BE2C (cell line): ENCODE data around the gene SLC5A5. TPM values are rescaled to one million over a fixed set of nuclear protein-coding genes. Genes with fewer than 3 reads are reported as not detected.

Experiments used
- DNase-seq: peaks from one replicate; pipeline ENCODE4 v3.0.0-alpha.2; 2020
- H3K27me3 ChIP-seq: fragments of 250-450 bp; sonication (Bioruptor Pico); 2 replicates; pipeline ENCODE4 v1.5.1; 2020; ENCODE audit warnings: mild to moderate bottlenecking
- H3K36me3 ChIP-seq: fragments of 250-450 bp; sonication (Bioruptor Pico); 2 replicates; pipeline ENCODE4 v1.5.1; 2020; ENCODE audit warnings: mild to moderate bottlenecking
- H3K4me1 ChIP-seq: fragments of 250-450 bp; sonication (Bioruptor Pico); 2 replicates; pipeline ENCODE4 v1.5.1; 2020
- H3K4me3 ChIP-seq: 2 replicates; pipeline ENCODE4 v1.5.1; 2011; ENCODE audit warnings: low read depth, low read length
- H3K9me3 ChIP-seq: fragments of 250-450 bp; sonication (Bioruptor Pico); 2 replicates; pipeline ENCODE4 v1.5.1; 2020
- polyA plus RNA-seq: library from polyadenylated mRNA; unstranded; fragments of >200 nt; gene quantifications from one replicate; pipeline ENCODE4 v1.2.1, GENCODE V29; 2012; ENCODE audit warnings: low read depth, missing spikeins; ENCODE audit not compliant: insufficient read length, insufficient read depth
- TF ChIP-seq, protein P1 (sequence below): IDR thresholded peaks from 2 replicates; pipeline ENCODE4 v1.5.1; 2012; ENCODE audit warnings: mild to moderate bottlenecking, low read depth, low read length

SLC5A5 gene
- polyA plus RNA-seq = not detected

GRCh38 chr19:17871878-17872250 lies at the start of gene SLC5A5:
Gene SLC5A5, plus strand, starts transcription at chr19:17871945. Its CDS starts 375 bp downstream, at chr19:17872320.
- TF ChIP-seq, protein P1, sequence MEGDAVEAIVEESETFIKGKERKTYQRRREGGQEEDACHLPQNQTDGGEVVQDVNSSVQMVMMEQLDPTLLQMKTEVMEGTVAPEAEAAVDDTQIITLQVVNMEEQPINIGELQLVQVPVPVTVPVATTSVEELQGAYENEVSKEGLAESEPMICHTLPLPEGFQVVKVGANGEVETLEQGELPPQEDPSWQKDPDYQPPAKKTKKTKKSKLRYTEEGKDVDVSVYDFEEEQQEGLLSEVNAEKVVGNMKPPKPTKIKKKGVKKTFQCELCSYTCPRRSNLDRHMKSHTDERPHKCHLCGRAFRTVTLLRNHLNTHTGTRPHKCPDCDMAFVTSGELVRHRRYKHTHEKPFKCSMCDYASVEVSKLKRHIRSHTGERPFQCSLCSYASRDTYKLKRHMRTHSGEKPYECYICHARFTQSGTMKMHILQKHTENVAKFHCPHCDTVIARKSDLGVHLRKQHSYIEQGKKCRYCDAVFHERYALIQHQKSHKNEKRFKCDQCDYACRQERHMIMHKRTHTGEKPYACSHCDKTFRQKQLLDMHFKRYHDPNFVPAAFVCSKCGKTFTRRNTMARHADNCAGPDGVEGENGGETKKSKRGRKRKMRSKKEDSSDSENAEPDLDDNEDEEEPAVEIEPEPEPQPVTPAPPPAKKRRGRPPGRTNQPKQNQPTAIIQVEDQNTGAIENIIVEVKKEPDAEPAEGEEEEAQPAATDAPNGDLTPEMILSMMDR = no peak
- no peaks in the 10 kb centered on the region for H3K9me3 ChIP-seq
- peaks cover 61% of the 10 kb centered on the region for H3K27me3 ChIP-seq
- H3K4me3 ChIP-seq = no peak within 1 kb of the TSS
- H3K4me1 ChIP-seq = no peaks in the 10 kb centered on the region
- H3K36me3 ChIP-seq = no peaks in the 10 kb centered on the region
- DNase-seq = no peak

- DNase-seq = no peak
- H3K4me1 ChIP-seq = no peaks in the 10 kb centered on the region
- no peaks in the 10 kb centered on the region for H3K9me3 ChIP-seq
- no peaks in the 10 kb centered on the region for H3K27me3 ChIP-seq
- TF ChIP-seq, protein P1 = no peak
- no peaks in the 10 kb centered on the region for H3K36me3 ChIP-seq
- H3K4me3 ChIP-seq = no peak overlapping the region
These were observed 47.4 kb upstream of the SLC5A5 start for GRCh38 chr19:17824339-17824738.

DNA sequence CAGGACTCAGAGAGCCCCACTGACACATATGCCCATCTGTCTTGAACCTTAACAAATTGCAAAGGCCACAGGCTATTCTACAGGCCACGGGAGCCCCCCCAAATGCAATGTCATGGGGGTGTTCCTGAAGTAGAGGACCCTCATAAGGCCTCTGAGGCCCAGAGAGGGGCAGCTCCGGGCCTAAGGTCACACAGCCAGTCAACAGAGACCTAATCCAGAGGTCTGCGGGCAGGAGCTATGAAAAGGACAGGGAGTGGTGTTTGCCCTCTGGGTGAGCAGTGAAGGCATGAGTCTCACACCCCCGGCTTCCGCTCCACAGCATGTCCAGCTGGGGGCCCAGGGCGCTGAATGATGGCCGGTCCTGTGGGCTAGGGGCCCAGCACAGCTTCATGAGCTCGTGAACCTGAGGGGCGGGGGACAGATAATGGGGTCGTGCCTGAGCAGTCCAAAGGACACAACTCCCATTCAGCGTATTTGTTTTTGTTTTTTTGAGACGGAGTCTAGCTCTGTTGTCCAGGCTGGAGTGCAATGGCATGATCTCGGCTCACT lies 45.2 kb upstream of the SLC5A5 start:
- TF ChIP-seq, protein P1 = no peak
- H3K9me3 ChIP-seq = no peaks in the 10 kb centered on the region

DNA sequence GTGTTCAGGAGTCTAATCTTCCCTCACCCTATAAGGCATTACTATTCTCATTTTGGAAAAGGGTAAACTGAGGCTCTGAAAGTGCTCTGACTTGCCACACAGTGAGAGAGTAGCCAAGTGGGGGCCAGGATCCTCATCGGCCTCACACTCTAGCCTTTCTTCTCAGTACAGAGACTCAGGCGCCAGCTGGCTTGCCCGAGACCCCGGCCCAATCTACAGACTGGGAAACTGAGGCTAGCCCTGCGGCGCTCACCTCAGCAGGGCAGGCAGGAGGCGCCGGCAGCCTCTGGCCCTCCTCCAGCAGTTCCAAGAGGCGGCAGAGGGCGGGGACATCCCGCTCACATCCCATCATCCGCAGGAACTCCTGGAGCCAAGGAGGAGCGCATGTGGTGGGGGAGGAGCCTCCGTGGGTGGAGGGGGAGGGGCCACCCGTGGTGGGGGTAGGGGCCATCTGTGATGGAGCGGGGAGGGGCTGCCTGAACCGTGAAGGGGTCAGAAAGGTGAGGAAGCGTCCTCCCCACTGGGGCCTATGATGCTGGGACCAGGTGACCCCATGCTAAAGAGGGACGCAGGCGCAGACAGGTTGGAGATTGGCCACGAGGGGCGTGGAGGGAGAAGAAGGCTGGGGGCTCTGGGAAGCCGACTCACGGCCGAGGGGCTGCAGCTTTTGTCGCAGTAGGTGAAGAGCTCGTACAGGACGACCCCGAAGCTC lies 41.7 kb upstream of the SLC5A5 start:
- no peaks in the 10 kb centered on the region for H3K36me3 ChIP-seq
- no peaks in the 10 kb centered on the region for H3K9me3 ChIP-seq
- no peaks in the 10 kb centered on the region for H3K4me1 ChIP-seq
- peak; percentile 84 for DNase-seq
- no peaks in the 10 kb centered on the region for H3K27me3 ChIP-seq
- TF ChIP-seq, protein P1 = peak; percentile 11; the same call in 1 of the 2 replicates
- peak overlapping the region; percentile 68 for H3K4me3 ChIP-seq

More for the DNA sequence above, 45.2 kb upstream of the SLC5A5 start:
- no peaks in the 10 kb centered on the region for H3K4me1 ChIP-seq
- H3K27me3 ChIP-seq = no peaks in the 10 kb centered on the region
- no peak for DNase-seq
- no peaks in the 10 kb centered on the region for H3K36me3 ChIP-seq
- H3K4me3 ChIP-seq = no peak overlapping the region

- Histone ChIP-seq H3K27me3 (no peaks in the 10 kb centered on the region), H3K36me3 (no peaks in the 10 kb centered on the region), H3K4me1 (no peaks in the 10 kb centered on the region), H3K9me3 (no peaks in the 10 kb centered on the region), H3K4me3 (peak overlapping the region; percentile 68)
- TF ChIP-seq, protein P1 = no peak
- DNase-seq = peak; percentile 99
These were observed 41.0 kb upstream of the SLC5A5 start for GRCh38 chr19:17830567-17831418.
